NOMO-1 treated with DMSO at 0.1 percent for 48 hours (cell line): ENCODE results near the gene RABGGTA.
"Not testable (repeated sequence)": the region's sequence is repeated elsewhere in the genome, so short reads cannot be mapped to it uniquely, and the experiment has no call there.

Experiments used
- DNase-seq: peaks from one replicate; lab custom pipeline; 2025; ENCODE audit not compliant: unreplicated experiment; lab: John Stamatoyannopoulos, UW

Gene RABGGTA

DNA sequence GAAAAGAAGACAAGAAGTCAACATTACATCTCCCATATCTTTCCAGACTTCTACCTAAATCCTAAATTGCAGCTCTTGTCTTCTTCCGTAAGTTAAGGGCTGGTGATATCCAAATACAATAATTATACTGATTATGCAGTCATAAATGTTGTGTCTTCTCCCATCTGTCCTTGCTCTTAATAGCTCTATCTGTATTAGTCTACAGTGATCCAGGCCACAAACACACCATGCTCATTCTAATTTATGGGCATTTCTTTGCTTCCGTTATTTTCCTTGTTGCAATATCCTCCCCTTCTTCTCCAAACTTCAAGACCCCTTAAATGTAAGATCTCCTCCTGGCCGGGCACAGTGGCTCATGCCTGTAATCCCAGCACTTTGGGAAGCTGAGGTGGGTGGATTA, 51.9 kb downstream of the RABGGTA start:
- DNase-seq: no peak

GRCh38 chr14:24219080-24219479, 52.3 kb downstream of the RABGGTA start:
- DNase-seq: no peak

- DNase-seq: not testable (repeated sequence)
These were observed 54.5 kb downstream of the RABGGTA start for GRCh38 chr14:24216876-24217275.

DNA sequence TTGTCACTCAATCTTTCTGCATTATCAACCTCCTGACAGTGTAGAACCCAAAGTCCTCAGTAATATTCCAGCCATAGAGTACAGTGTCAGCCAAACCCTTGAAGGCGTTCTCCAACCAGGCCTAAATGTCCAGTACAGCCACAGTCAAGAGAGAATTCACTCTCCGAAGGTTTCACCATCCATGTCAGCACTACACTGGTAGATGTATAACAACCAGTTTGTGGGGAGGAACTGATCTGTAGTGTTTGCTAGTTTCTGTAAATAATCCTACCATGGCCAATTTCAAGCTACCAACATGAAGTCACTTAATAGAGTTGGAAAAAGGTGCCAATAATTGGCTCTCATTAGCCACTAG, 55.1 kb downstream of the RABGGTA start:
- DNase-seq: no peak
